Heart right ventricle (tissue), 16 donors: Measurements from ENCODE around the gene IFI6. TPM values are rescaled to one million over a fixed set of nuclear protein-coding genes. Genes with fewer than 3 reads are reported as not detected.

ENCODE experiments used
- ATAC-seq, 8 donors: fragments of 200-7000 bp; cut with Tn5 transposase; one replicate each; pipeline ENCODE4 v1.9.1; 2020; ENCODE audit warnings: mild to moderate bottlenecking in 8 of 8, moderate library complexity in 8 of 8, moderate number of reproducible peaks in 1 of 8
- DNase-seq, 2 donors: peaks; one replicate each; pipeline ENCODE4 v3.0.0-alpha.2; 2020
- H3K27ac ChIP-seq, 10 donors: fragments of 200-600 bp; sonication (generic) in 2 of 10; one replicate each; pipeline versions ENCODE4 v1.5.0 to v1.8.0; 2020 to 2022; ENCODE audit warnings: mild to moderate bottlenecking in 3 of 10
- H3K27me3 ChIP-seq, 7 donors: fragments of 200-600 bp; one replicate each; pipeline ENCODE4 v1.8.0; 2021 to 2022; ENCODE audit warnings: mild to moderate bottlenecking in 2 of 7
- H3K36me3 ChIP-seq, 9 donors: fragments of 200-600 bp; sonication (generic) in 1 of 9; one replicate each; pipeline versions ENCODE4 v1.5.0 to v1.8.0; 2020 to 2022; ENCODE audit warnings: mild to moderate bottlenecking in 2 of 9
- H3K4me1 ChIP-seq, 9 donors: fragments of 200-600 bp; sonication (generic) in 1 of 9; one replicate each; pipeline versions ENCODE4 v1.5.0 to v1.8.0; 2020 to 2022; ENCODE audit warnings: mild to moderate bottlenecking in 4 of 9
- H3K4me3 ChIP-seq, 10 donors: fragments of 200-600 bp; sonication (generic) in 2 of 10; one replicate each; pipeline versions ENCODE4 v1.5.0 to v1.8.0; 2020 to 2022; ENCODE audit warnings: mild to moderate bottlenecking in 7 of 10, moderate library complexity in 2 of 10
- H3K9me3 ChIP-seq, 11 donors: fragments of 200-600 bp in 10 of 11; sonication (generic) in 2 of 11; one replicate each; pipeline versions ENCODE4 v1.5.0 to v1.8.0; 2013 to 2022; ENCODE audit warnings: mild to moderate bottlenecking in 2 of 11, control low read depth in 1 of 11, moderate library complexity in 1 of 11
- CTCF ChIP-seq, 9 donors: fragments of 200-600 bp; sonication (generic) in 2 of 9; IDR thresholded peaks; one replicate each; pipeline versions ENCODE4 v1.5.0 to v1.8.0; 2021 to 2022; ENCODE audit warnings: antibody characterized with exemption in 9 of 9, mild to moderate bottlenecking in 5 of 9, moderate library complexity in 1 of 9
- WGBS, 2 donors: extraction: QIAGEN DNeasy Blood & Tissue Kit; methylation state at CpG; one replicate each; pipeline ENCODE4 v1.1.7; 2013; ENCODE audit warnings: inconsistent platforms in 1 of 2; 5-methylcytosine and 5-hydroxymethylcytosine counted together
- intact Hi-C, 10 donors: fragments of 100-400 bp; cut with DNase I; formaldehyde crosslinking; loops; one replicate each; pipeline versions ENCODE4 v1.11.1 to v1.14.2; 2022
- polyA plus RNA-seq, 2 donors: library from polyadenylated mRNA; stranded (reverse); fragments of 200-250 nt; gene quantifications; one replicate each; pipeline ENCODE4 v1.2.3, GENCODE V29; 2013
- total RNA-seq, 10 donors: library from RNA; stranded (reverse); fragmentation: NEBNext Ultra II Directional in 3 of 10; extraction: Animal tissue kit (Norgen Biotek cat#: 25700) in 3 of 10; gene quantifications; one replicate each; pipeline versions ENCODE4 v1.2.1 to v1.2.4, GENCODE V29; 2021 to 2023
- donor health status: Arrhythmogenic right ventricular cardiomyopathy.
- donor health status: ischemic (EF 13 %, LVEDD 7.1; RV severe dilation, severe dysfunction).
- donor health status: healthy with polysubstance abuse.
- donor health status: DM: no; HTN: yes; CAD: no.
- donor health status: DM: no; HTN: no; CAD: no.
- donor health status: ischemic (EF 25% LVEDD 6.9; RV normal size, moderate dysfunction).
- donor health status: ischemic (EF 25% LVEDD 5.7; RV mildly dilated, moderate dysfunction).
- donor health status: healthy.
- donor health status: DM: yes; HTN: yes; CAD: no.
- donor health status: Ischemic cardiomyopathy.
- donor health status: ischemic (EF 35%, LVEDD 5.7; RV mildly dilated, moderate dysfunction).
- donor health status: nonischemic (EF 11% LVEDD 7.7; RV severe dilation, severe dysfunction).
- donor health status: DM: yes; HTN: yes; CAD: no.
- donor health status: PGD.
- donor health status: ischemic (EF 29% LVEDD 5.4; RV normal size, mild dysfunction).
- donor health status: nonischemic (EF 23%, LVEDD 6.1; RV moderate dilation, normal function).

IFI6 gene
- total and polyA plus RNA-seq, 12 donors: 24.2 to 143 (median 48.5) TPM

GRCh38 chr1:27678747-27679146 lies 6.8 kb upstream of the IFI6 start:
- Histone ChIP-seq H3K4me3 (no peak overlapping the region), H3K27ac (no peak overlapping the region), H3K9me3 (peaks cover 0 to 29% (median 13%) of the 10 kb centered on the region in 11 donors), H3K4me1 (no peaks in the 10 kb centered on the region), H3K27me3 (no peaks in the 10 kb centered on the region), H3K36me3 (no peaks in the 10 kb centered on the region)
- intact Hi-C loops: loop anchor here in 3 of 10 donors (5.0 to 10.0 kb wide), 2 partner anchors 39 to 106 kb away; no protein-coding TSS in a partner anchor
- no peak for DNase-seq
- TF ChIP-seq CTCF (IDR thresholded peaks at IDR 0.05): no peak
- ATAC-seq: no peak

- H3K36me3 ChIP-seq: no peaks in the 10 kb centered on the region
- intact Hi-C loops: loop anchor here in 3 of 10 donors (5.0 to 10.0 kb wide), 2 partner anchors 41 to 108 kb away; no protein-coding TSS in a partner anchor
- DNase-seq (no peak), ATAC-seq (no peak)
- H3K27ac ChIP-seq: no peak overlapping the region
- H3K4me1 ChIP-seq: peaks cover 4 to 17% (median 10%) of the 10 kb centered on the region in 9 donors
- no peak overlapping the region for H3K4me3 ChIP-seq
- no peak for TF ChIP-seq CTCF (IDR thresholded peaks at IDR 0.05)
- 93 to 96% methylated on average over 1 of the region's 1 CpG for WGBS, 2 donors
- peaks cover 0 to 18% (median 10%) of the 10 kb centered on the region in 11 donors for H3K9me3 ChIP-seq
- H3K27me3 ChIP-seq: no peaks in the 10 kb centered on the region
These were observed 4.4 kb upstream of the IFI6 start for GRCh38 chr1:27676410-27676809.

GRCh38 chr1:27672750-27673112 lies 739 bp upstream of the IFI6 start:
- TF ChIP-seq CTCF (IDR thresholded peaks at IDR 0.05): no peak
- no peak for DNase-seq
- intact Hi-C loops: loop anchor here in 7 of 10 donors (1.0 to 10.0 kb wide), 5 partner anchors 50 to 112 kb away; partner anchors contain the start of gene FAM76A (in 6 of the 7)
- Histone ChIP-seq H3K27ac (peak overlapping the region; percentile 7 to 93 (median 84)), H3K36me3 (peaks cover 0 to 10% (median 0%) of the 10 kb centered on the region in 9 donors), H3K4me3 (peak overlapping the region in 8 of 10 donors; percentile 49 to 88 (median 64)), H3K27me3 (no peaks in the 10 kb centered on the region), H3K4me1 (peaks cover 4 to 48% (median 35%) of the 10 kb centered on the region in 9 donors), H3K9me3 (no peaks in the 10 kb centered on the region)
- ATAC-seq: peak in 1 of 8 donors; percentile 5

- Histone ChIP-seq H3K9me3 (no peaks in the 10 kb centered on the region), H3K4me3 (peak overlapping the region in 7 of 10 donors; percentile 34 to 88 (median 65)), H3K36me3 (peaks cover 0 to 39% (median 0%) of the 10 kb centered on the region in 9 donors), H3K27ac (peak overlapping the region in 3 of 10 donors; percentile 49 to 63 (median 54)), H3K27me3 (no peaks in the 10 kb centered on the region), H3K4me1 (peaks cover 4 to 56% (median 35%) of the 10 kb centered on the region in 9 donors)
- DNase-seq (no peak), ATAC-seq (no peak)
- TF ChIP-seq CTCF (IDR thresholded peaks at IDR 0.05): no peak
- intact Hi-C loops: loop anchor here in 9 of 10 donors (5.0 to 10.0 kb wide), 7 partner anchors 52 to 368 kb away; partner anchors contain the start of genes FAM76A (in 2 of the 9) and GPR3 (in 1 of the 9)
- 62 to 76% methylated on average over 4 of the region's 4 CpGs for WGBS, 2 donors
These were observed 2.1 kb downstream of the IFI6 start for GRCh38 chr1:27669876-27670275.
